Measurements from ENCODE around the gene DCDC2C. TPM values are rescaled to one million over a fixed set of nuclear protein-coding genes. Genes with fewer than 3 reads are reported as not detected.
"Not testable (repeated sequence)": the region's sequence is repeated elsewhere in the genome, so short reads cannot be mapped to it uniquely, and the experiment has no call there.

The DCDC2C gene
- total RNA-seq, 1 donor from 2014 or later = not detected

DNA sequence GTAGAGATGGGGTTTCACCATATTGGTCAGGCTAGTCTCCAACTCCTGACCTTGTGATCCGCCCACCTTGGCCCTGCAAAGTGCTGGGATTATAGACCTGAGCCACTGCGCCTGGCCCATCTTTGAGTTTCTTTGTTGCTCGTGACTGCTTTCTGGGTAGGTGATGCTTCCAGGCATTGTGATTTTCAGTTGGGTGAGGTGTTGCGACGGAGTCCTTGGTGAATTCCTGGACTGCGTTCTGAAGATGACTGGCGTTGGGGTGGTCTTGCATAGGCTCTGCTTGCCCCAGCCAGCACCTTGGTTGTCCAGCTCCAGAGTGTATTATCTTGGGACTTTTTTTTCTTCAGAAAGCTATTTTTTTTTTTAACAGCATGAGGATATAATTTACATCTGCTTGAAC lies 103.4 kb downstream of the DCDC2C start:
- no peak for DNase-seq (ENCODE audit: low read depth)
- TF ChIP-seq, protein P1, sequence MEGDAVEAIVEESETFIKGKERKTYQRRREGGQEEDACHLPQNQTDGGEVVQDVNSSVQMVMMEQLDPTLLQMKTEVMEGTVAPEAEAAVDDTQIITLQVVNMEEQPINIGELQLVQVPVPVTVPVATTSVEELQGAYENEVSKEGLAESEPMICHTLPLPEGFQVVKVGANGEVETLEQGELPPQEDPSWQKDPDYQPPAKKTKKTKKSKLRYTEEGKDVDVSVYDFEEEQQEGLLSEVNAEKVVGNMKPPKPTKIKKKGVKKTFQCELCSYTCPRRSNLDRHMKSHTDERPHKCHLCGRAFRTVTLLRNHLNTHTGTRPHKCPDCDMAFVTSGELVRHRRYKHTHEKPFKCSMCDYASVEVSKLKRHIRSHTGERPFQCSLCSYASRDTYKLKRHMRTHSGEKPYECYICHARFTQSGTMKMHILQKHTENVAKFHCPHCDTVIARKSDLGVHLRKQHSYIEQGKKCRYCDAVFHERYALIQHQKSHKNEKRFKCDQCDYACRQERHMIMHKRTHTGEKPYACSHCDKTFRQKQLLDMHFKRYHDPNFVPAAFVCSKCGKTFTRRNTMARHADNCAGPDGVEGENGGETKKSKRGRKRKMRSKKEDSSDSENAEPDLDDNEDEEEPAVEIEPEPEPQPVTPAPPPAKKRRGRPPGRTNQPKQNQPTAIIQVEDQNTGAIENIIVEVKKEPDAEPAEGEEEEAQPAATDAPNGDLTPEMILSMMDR (conservative IDR thresholded peaks at IDR 0.05; ENCODE audit: low read depth, low read length) = no peak
- H3K4me3 ChIP-seq (ENCODE audit: low read depth, low read length) = no peak overlapping the region

DNA sequence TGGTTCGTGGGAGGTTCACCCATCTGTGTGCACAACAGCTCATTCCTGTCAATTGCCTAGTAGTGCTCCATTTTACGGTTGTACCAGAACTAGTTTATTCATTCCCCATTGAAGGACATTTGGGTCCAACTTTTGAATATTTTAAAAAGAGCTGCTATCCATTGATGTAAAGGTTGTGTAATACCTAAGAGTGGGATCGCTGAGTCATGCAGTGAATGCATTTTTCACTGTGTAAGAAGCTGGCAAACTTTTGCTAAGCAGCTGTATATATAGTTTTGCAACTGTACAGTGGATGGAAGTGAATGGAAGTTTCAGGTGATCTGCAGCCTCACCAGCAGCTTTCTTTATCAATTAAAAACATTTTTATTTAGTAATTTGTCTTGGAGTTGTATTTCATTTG lies 104.5 kb downstream of the DCDC2C start:
- no peak for DNase-seq (ENCODE audit: low read depth)
- TF ChIP-seq, protein P1 (conservative IDR thresholded peaks at IDR 0.05; ENCODE audit: low read depth, low read length) = no peak
- H3K4me3 ChIP-seq (ENCODE audit: low read depth, low read length) = no peak overlapping the region

DNA sequence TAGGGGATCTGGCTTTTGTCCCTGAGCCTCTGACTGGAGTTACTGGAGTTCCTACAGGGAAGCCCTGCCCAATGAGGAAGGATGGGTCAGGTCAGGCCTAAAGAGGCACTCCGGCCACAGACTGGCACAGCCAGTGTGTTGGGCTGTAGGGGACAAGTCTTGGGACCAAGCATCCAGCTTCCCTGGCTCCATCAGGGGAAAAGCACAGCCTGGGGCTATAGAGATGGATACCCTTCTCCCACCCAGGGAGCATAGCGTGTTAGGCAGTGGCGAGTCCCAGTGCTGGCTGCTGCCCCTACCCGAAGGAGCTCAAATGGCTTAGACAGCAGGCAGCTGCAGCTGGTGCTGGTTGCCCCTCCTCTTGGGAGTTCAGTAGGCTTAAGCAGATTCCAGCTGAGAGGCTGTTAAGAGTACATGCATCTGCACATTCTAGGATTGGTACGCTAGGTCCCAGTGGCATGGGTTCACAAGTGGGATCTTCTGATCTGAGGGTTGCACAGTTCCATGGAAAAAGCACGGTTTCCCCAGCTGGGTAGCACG lies 111.4 kb downstream of the DCDC2C start:
- H3K4me3 ChIP-seq (ENCODE audit: low read depth, low read length) = no peak overlapping the region
- TF ChIP-seq, protein P1 (conservative IDR thresholded peaks at IDR 0.05; ENCODE audit: low read depth, low read length) = no peak
- DNase-seq (ENCODE audit: low read depth) = no peak

DNA sequence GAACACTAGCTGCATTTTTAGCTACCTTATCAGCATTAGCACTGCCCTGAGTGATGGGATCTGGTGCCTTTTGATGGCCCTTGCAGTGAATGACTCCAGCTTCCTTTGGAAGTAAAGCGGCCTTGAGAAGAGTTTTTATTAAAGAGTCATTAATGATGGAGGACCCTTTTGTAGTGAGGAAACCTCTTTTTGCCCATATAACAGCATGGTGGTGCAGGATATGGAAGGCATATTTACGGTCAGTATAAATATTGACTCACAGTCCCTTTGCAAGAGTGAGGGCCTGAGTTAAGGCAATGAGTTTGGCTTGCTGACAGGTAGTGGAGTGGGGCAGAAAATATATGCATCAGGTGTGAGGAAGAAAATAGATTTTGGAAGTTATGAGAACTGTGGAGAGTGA lies 113.8 kb downstream of the DCDC2C start:
- H3K4me3 ChIP-seq (ENCODE audit: low read depth, low read length); DNase-seq (ENCODE audit: low read depth): not testable (repeated sequence)

DNA sequence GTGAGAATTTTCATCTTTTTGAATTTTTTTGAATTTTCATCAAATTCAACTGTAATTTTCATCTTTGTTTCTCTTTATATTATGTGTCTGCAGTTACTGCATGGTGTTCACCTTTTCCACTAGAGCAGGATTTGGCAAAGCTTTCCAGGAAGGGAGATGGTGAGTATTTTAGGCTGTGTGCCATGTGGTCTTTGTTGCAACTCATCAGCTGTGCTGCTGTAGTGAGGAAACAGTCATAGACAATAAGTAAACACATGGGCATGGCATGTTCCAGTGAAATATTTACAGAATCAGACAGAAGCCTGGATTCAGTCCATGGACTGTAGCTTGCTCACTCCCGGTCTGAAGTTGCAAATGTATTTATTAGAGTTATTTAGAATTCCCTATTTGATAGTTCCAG lies 120.4 kb downstream of the DCDC2C start:
- no peak overlapping the region for H3K4me3 ChIP-seq (ENCODE audit: low read depth, low read length)
- peak; percentile 23 for DNase-seq (ENCODE audit: low read depth)
- TF ChIP-seq, protein P1 (conservative IDR thresholded peaks at IDR 0.05; ENCODE audit: low read depth, low read length) = no peak

DNA sequence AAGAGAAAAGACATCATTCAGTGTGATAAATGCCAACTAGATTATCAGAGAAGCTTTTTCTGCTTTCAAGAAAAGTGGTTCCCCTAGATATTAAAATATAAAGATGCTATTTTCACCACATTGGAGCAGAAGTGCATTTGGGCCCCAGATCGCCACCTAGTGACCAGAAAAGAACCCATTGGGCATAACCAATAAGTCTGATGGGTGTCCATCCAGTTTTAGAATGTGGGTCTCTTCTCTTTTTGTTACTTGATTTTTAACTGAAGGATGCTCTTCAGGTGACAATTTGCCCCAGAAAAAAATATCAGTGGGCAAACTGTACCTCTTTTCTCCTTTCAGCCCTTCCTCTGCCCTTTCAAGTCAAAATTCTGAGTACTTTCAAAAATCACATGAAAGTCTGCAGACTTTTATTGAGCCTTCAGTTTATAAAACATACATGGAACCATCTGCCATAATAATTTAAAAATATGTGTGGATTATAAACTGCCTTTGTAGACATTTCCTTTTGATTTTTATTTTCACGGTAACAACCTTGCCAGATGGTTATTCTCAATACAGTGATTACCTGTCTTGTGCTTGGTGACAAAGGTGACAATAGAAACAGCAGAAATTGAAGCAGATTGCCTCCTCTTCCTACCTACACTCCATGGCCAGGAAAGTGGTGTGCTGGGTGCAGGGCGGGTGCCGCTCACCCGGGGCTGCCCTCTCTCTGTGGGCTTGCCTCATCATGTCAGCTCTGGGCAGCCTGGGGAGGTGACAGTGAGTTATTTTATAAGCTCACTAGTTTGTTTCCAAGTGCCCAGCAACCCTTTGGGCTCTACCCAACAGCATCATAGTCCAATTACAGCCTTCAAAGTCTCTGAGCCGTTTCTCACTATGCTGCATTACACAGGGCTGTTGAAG lies 124.5 kb downstream of the DCDC2C start:
- H3K4me3 ChIP-seq (ENCODE audit: low read depth, low read length) = no peak overlapping the region
- TF ChIP-seq, protein P1 (conservative IDR thresholded peaks at IDR 0.05; ENCODE audit: low read depth, low read length) = peak; percentile 73
- no peak for DNase-seq (ENCODE audit: low read depth)

DNA sequence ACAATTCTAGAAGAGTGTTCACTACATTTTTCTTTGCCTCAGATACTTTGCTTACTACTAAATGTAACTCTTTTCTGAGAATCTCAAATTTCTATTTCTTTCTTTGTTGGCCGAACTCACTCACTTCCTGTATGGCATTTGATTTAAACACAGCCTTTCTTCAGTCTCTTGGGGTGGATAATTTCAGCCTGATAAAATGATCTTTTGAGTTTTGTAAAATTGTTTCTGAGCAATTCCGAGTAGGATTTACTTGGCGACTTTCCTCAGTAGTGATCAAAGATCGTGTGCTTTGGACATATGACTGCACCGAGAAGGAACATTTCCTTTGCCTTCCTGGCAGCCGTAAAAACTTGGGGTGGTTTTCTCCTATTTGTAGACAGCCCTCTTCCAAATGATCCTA lies 127.4 kb downstream of the DCDC2C start:
- TF ChIP-seq, protein P1 (conservative IDR thresholded peaks at IDR 0.05; ENCODE audit: low read depth, low read length) = no peak
- H3K4me3 ChIP-seq (ENCODE audit: low read depth, low read length) = no peak overlapping the region
- DNase-seq (ENCODE audit: low read depth) = no peak

All from epithelial cell of proximal tubule (primary cell).